Activated T-cell treated with anti-CD3 and anti-CD28 coated beads for 24 hours (primary cell): ENCODE measurements around the gene NTRK2.

Source experiments
- DNase-seq: peaks from one replicate; pipeline ENCODE4 v3.0.0-alpha.2; 2020; ENCODE audit warnings: low read depth

NTRK2 gene

GRCh38 chr9:84939774-84940173 is 270.2 kb downstream of the NTRK2 start:
- DNase-seq = no peak

- no peak for DNase-seq
These were observed 270.8 kb downstream of the NTRK2 start for GRCh38 chr9:84940294-84940693.

GRCh38 chr9:84941792-84942191 is 272.3 kb downstream of the NTRK2 start:
- no peak for DNase-seq

- DNase-seq = no peak
These were observed 274.0 kb downstream of the NTRK2 start for GRCh38 chr9:84943482-84944050.

- DNase-seq = no peak
These were observed 276.5 kb downstream of the NTRK2 start for GRCh38 chr9:84945878-84946538.

- DNase-seq = no peak
These were observed 278.0 kb downstream of the NTRK2 start for GRCh38 chr9:84947412-84947972.

- no peak for DNase-seq
These were observed 279.7 kb downstream of the NTRK2 start for GRCh38 chr9:84949258-84949657.

GRCh38 chr9:84949971-84950370 is 280.4 kb downstream of the NTRK2 start:
- DNase-seq = no peak

- DNase-seq = no peak
These were observed 281.6 kb downstream of the NTRK2 start for GRCh38 chr9:84950879-84951811.

GRCh38 chr9:84953252-84953773 is 283.8 kb downstream of the NTRK2 start:
- DNase-seq = no peak

- DNase-seq = peak; percentile 18
These were observed 284.5 kb downstream of the NTRK2 start for GRCh38 chr9:84953797-84954705.

- DNase-seq = no peak
These were observed 285.6 kb downstream of the NTRK2 start for GRCh38 chr9:84955155-84955554.

- DNase-seq = no peak
These were observed 286.4 kb downstream of the NTRK2 start for GRCh38 chr9:84955971-84956370.

GRCh38 chr9:84959339-84959738 is 289.8 kb downstream of the NTRK2 start:
- no peak for DNase-seq

GRCh38 chr9:84966876-84967830 is 297.6 kb downstream of the NTRK2 start:
- no peak for DNase-seq

- no peak for DNase-seq
These were observed 299.6 kb downstream of the NTRK2 start for GRCh38 chr9:84969084-84969483.

- no peak for DNase-seq
These were observed 300.2 kb downstream of the NTRK2 start for GRCh38 chr9:84969736-84970135.

- DNase-seq = no peak
These were observed 300.9 kb downstream of the NTRK2 start for GRCh38 chr9:84970432-84970831.

GRCh38 chr9:84971571-84971970 is 302.0 kb downstream of the NTRK2 start:
- no peak for DNase-seq

GRCh38 chr9:84974258-84974657 is 304.7 kb downstream of the NTRK2 start:
- no peak for DNase-seq
